Measurements from ENCODE around the gene HIF1AN. TPM values are rescaled to one million over a fixed set of nuclear protein-coding genes. Genes with fewer than 3 reads are reported as not detected.
"Not testable (repeated sequence)": the region's sequence is repeated elsewhere in the genome, so short reads cannot be mapped to it uniquely, and the experiment has no call there.

HIF1AN gene
- total RNA-seq, 1 experiment from 2014 or later, result 5.0 TPM

DNA sequence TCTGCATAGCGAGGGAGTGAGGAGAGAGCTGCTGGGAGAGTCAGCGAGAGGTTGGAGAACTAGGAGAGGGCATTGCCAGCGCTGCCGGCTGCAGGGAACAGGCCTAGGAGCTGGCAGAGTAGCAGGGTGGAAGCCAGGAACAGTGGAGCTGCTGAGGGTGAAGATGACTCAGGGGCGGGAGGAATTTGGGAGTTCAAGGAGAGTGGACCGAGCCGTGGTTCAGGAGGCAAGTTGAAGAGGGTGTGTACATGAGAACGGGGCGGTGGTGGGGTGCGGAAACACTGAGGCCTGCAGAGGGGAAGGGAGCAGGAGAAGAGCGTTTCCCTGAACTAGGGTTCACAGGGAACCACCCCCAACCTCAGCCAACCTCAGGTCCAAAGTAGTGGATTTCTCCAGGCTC lies 31.5 kb downstream of the HIF1AN start:
- DNase-seq (ENCODE audit: low read depth), result no peak

DNA sequence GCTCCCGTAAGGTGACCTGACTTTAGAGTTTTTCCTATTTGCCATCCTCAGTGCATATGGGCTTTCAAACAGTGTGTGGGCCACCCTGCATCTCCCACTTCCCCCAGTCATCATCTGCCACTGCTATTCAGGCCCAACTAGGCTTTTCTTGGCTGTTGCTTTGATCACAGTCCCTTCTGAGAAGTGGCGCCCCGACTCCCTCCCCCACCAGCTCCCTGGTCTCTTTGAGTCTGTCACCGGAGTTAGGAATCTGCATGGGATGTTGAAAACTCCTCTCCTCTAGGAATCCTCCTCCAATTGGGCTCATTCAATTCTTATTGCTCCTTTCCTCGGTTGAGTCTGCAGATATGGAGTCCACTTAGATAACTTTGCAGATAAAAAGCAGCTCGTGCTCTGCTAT lies 32.1 kb downstream of the HIF1AN start:
- DNase-seq (ENCODE audit: low read depth), result no peak

DNA sequence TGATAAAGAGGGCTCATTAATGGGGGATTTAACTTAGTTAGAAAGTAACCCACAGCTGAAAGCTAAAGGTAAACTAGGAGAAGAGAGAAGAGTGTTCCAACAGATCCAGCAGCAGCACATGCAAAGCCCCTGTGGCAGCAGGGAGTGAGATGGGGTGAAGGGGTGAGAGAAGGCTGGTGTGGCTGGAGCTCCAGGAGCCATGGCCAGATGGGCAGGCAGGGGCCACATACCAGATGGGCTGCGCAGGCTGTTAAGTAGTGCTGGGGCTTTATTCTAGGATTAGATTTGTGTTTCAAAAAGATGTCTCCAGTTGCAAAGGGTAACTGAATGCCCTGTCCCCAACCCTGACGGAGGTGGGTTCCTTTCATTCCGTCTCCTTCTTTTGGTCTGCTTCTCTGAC lies 33.2 kb downstream of the HIF1AN start:
- DNase-seq (ENCODE audit: low read depth), result no peak

DNA sequence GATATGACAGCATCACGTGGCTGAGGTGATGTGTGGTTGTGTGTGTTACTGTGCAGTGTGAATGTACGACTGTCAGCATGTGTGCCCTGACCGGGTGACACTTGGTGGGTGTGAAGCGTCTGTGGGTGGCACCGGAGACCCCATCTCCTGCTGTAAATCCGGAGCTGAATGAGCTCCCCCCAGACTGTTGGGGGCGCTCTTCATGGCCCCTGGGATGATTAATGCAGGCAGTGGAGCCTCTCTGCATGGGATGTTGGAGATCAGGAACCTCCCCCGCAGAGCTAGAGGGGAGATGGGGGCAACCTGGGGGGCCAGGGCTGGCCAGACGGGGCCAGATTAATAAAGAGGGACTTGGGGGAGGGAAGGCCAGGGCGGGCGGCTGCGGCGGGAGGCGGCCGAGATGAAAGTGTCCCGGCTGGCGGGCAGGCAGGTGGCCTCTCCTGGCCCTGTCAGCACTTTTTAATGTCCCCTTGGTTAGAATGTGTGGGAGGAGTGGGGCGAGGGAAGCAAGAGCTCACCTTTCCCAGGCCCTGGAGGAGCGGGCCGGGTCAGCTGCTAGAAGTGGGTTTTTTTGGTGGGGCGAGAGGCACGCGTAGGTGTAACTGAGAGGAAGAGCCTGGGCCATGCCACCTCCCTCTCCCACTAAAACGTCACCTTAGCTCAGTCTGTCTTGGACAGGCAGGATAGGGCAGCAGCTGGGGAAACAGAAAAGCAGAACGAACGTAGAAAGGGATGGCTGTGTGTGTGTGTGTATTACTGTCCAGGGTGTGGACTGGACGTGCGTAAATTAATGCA lies 34.1 kb downstream of the HIF1AN start:
- no peak for DNase-seq (ENCODE audit: low read depth)

DNA sequence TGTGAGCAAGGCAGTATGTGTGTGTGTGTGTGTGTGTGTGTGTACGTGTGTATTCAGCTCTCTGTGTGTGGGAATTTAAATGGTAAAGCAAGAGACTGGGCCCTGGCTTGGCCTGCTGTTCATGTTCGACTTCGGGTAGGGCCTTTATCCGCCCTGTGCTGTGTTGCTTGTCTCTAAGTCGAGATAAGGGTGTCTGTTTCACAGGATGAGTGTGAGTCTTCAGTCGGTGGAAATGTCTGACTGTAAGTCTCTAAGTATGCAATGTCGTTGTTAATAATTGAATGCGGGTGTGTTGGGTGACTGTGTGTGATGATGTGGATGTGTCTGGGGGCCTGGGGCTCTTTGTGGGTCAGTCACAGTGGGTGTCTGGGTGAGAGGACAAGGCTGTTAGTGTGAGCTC lies 34.8 kb downstream of the HIF1AN start:
- DNase-seq (ENCODE audit: low read depth), result no peak

DNA sequence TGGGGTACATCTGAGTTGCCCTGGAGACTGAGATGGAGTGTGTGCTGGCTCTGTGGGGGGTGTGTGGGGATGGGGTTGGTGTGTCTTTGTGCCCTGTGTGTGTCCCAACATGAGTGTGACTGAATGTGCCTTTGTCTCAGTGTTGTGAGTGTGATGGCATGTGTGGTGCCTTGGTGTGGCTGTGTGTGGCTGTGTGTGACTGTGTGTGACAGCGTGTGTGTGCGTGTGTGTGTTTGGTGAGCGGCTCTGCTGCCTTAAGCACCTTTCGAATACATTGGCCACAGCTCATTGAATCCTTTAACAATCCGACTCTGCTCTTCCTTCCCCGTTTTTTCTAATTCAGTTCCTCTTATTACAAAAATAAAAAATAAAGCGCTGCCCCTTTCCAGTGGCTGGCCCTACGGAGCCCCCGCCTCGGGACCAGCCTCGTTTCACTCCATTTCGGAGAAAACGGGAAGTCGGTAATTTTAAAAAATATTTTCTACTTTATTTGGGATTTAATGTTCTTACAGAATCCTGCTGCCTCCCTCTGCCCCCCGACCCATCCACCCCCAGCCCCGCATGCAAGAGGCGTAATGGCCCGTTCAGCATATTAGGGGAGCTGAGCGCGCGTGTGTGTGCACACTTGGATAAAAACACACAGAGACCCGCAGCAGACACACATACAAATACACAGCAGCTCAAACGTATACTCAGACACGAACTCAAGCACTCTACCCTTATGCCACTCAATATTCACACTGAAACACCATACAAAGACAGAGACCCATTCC lies 35.5 kb downstream of the HIF1AN start:
- no peak for DNase-seq (ENCODE audit: low read depth)

DNA sequence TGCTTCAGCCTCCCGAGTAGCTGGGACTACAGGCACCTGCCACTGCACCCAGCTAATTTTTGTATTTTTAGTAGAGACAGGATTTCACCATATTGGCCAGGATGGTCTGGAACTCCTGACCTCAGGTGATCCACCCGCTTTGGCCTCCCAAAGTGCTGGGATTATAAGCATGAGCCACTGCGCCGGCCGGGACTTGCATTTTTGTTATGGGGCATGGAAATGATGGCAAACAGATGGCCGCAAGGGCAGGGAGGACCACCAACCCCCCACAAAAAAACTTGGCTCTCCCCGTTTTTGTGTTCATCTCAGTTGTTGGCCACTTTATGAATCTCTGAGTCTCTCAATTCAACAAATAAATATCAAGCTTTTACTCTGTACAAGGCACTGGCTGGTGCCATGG lies 39.4 kb downstream of the HIF1AN start:
- DNase-seq (ENCODE audit: low read depth), result not testable (repeated sequence)

DNA sequence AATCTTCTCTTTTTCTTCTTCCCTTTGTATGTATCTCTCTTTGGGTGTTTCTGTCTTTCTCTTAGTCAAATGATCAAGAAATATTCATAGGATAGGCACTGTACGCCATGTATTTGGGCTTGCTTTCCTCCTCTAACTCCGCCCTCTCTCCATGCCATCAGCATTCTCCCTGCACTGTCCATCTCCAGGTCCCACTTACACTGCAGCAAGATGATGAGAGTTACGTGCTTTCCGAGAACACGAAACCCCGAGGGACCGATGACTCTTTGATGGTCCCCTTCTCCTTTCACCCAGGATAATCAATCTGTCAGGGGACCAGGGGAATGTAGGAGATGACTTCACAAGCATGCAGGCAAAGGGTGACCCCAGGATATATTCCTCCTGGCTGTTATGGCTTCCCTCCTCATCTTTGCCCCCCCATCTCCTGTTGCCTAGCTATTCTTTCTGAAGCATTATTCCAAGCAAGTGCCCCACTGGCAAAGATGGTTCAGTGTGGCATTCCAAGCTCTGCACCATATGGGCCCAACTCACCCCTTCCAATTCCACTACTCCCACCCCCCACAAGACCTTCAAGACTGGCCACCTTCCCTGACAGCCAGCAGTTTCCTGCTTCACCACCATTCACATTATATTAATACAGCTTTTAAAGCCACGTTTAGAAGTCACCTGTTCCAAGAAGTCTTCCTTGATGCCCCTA lies 40.0 kb downstream of the HIF1AN start:
- no peak for DNase-seq (ENCODE audit: low read depth)

DNA sequence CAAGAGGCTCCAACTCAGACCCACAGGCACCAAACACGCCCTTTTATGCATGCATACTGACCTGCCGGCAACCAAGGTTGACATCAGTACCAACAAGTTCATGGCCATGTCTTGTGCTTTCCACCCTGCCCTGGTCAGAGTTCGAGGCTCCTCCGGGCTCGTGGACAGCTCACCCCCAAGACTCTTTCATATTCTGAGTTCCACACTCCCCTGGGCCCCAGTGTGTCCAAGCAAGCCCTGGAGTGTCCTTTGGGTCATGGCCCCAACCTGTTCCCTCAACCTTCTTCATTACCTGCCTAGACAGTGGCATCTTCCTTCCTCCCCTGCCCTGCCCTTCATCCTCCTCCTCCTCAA lies 40.5 kb downstream of the HIF1AN start:
- DNase-seq (ENCODE audit: low read depth), result no peak

DNA sequence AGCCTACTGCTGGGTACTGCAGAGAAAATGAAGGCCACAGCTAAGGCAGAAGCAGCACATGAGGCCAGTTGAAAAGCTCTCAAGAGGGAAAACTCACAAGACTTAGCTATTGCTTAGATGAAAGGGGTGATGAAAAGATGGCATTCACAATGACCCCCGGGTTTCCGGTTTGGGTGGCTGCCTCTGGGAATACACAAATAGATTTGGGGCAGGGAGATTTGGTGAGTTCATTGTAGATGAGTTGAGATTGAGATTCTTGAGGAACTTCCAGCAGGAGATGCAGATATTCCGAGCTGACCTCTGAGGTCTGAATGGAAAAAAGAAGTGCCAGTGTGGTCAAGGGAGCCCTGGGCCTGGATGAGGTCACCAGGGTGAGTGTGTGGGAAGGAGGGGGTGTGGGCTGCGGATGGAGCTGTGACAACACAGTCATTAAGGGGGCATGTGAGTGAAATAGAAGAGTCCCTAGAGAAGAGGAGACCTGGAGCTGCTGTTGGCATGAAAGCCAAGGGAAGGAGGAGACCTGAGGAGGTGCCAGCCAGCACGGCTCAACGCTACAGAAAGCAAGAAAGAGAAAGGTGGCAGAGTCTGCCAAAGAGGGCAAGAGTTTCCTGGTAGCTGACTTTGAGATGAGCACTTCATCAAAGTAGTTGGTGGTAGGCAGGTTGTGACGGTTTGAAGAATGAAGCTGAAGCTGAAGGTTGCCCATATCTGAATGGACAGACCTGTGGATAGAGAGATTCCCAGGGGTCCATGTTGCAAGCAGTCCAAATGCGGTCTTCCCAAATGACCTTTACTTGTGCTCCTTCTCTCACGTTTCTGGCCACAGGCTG lies 43.7 kb downstream of the HIF1AN start:
- peak; percentile 5 for DNase-seq (ENCODE audit: low read depth)

DNA sequence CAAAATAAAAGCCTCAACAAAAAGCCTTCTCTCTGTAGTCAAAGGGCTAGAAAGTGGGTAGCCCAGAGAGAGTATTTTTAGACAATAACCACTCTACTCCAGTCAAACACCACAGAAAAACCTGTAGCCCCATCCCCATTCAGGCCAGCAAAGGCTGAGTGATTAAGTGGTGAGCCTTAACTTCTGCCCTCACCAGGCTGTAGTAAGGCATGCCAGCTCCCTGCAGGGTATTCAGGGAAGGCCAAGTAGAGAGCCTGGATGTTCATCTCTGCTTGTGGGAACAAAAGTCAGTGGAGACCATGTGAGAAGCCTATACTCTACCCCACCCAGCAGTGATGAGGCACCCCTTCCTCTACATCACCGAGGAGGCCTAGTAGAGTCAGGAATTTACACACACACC lies 51.2 kb downstream of the HIF1AN start:
- DNase-seq (ENCODE audit: low read depth), result no peak

DNA sequence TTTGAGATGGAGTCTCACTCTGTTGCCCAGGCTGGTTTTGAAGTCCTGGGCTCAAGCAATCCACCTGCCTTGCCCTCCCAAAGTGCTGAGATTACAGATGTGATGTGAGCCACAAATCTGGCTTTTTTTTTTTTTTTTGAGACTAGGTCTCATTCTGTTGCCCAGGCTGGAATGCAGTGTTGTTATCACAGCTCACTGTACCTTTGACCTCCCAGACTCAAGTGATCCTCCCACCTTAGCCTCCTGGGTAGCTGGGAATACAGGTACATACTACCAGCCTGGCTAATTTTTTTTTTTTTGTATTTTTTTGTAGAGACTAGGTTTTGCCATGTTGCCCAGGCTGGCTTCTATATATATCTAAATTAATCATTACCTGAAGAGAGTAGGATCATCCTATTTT lies 62.4 kb downstream of the HIF1AN start:
- DNase-seq (ENCODE audit: low read depth), result no peak

DNA sequence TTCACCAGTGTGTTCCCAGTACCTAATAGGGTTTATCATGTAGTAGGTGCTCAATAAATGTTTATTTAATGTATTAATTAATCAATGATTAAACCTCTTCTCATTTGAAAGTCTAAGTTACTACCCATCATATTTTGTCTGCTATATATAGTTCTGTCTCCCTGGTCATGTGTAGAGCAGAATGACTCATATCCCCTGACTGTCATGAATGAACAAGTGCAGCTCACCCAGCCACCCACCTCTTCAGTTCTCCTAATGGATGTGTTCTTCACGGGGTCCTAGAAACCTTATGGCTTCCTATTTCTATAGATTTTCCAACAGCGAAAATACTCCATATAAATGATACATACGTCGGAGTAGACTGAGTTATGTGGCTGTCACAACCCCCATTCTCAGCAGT lies 64.5 kb downstream of the HIF1AN start:
- no peak for DNase-seq (ENCODE audit: low read depth)

DNA sequence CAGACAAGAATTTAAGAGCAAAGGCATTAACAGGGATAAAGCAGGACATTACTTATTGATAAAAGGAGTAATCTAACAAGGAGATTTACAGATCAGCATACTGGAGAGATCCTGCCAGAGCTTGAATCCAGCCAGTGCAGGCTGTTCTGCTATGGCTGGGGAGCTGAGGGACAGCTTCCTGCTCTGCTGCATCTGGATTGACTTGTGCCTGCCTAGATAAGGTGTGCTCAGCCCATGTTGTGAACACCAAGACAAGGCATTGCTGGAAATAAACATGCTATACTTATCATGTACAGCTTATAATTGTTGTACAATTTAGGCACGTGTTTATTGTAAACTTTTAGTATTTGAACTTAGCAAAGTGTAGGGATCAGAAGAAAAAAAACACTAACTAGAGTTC lies 71.7 kb downstream of the HIF1AN start:
- DNase-seq (ENCODE audit: low read depth), result no peak

Other genes with a start within 250 kb of the HIF1AN start
- gene BLOC1S2, start 249.3 kb upstream of the HIF1AN start, total RNA-seq (2014; rRNA removed; shearing (Covaris generic)), result 33.5 and 43.5 TPM in 2 replicates
- gene PKD2L1, start 205.7 kb upstream of the HIF1AN start, total RNA-seq (2014; rRNA removed; shearing (Covaris generic)), result not detected in 2 replicates
- 68.3 and 80.6 TPM in 2 replicates for gene SCD, start 188.7 kb upstream of the HIF1AN start, total RNA-seq (2014; rRNA removed; shearing (Covaris generic))
- not detected in 2 replicates for gene WNT8B, start 72.9 kb upstream of the HIF1AN start, total RNA-seq (2014; rRNA removed; shearing (Covaris generic))
- 0.10 and 0.24 TPM in 2 replicates for gene SEC31B, start 16.1 kb upstream of the HIF1AN start, total RNA-seq (2014; rRNA removed; shearing (Covaris generic))
- gene NDUFB8, start 6.1 kb upstream of the HIF1AN start, total RNA-seq (2014; rRNA removed; shearing (Covaris generic)), result 189 and 282 TPM in 2 replicates
- not detected in 2 replicates for gene PAX2, start 209.6 kb downstream of the HIF1AN start, total RNA-seq (2014; rRNA removed; shearing (Covaris generic))

Measured in RPMI7951 (cell line).